Measurements from ENCODE around the gene UBL4A. TPM values are rescaled to one million over a fixed set of nuclear protein-coding genes. Genes with fewer than 3 reads are reported as not detected.
A peak's percentile ranks its signal among the peaks of the same experiment; 100 is the strongest.

Gene UBL4A
- total and polyA plus RNA-seq, 2 donors from 2014 or later = 26.1 to 35.2 TPM

- FAIRE-seq = no peak
- TF ChIP-seq, protein P1, sequence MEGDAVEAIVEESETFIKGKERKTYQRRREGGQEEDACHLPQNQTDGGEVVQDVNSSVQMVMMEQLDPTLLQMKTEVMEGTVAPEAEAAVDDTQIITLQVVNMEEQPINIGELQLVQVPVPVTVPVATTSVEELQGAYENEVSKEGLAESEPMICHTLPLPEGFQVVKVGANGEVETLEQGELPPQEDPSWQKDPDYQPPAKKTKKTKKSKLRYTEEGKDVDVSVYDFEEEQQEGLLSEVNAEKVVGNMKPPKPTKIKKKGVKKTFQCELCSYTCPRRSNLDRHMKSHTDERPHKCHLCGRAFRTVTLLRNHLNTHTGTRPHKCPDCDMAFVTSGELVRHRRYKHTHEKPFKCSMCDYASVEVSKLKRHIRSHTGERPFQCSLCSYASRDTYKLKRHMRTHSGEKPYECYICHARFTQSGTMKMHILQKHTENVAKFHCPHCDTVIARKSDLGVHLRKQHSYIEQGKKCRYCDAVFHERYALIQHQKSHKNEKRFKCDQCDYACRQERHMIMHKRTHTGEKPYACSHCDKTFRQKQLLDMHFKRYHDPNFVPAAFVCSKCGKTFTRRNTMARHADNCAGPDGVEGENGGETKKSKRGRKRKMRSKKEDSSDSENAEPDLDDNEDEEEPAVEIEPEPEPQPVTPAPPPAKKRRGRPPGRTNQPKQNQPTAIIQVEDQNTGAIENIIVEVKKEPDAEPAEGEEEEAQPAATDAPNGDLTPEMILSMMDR (IDR thresholded peaks at IDR 0.05; ENCODE audit: borderline replicate concordance, extremely low read depth, insufficient read depth) = no peak
- no peaks in the 10 kb centered on the region for H3K4me1 ChIP-seq (ENCODE audit: control insufficient read depth in 2 of 3, insufficient read depth in 2 of 3, low read depth in 1 of 3, low read length in 3 of 3)
- H3K4me3 ChIP-seq (ENCODE audit: low read length in 3 of 3) = peak overlapping the region; percentile 10 to 36 (median 25)
- H3K36me3 ChIP-seq (ENCODE audit: control insufficient read depth in 2 of 3, insufficient read depth in 3 of 3, low read length in 3 of 3) = no peaks in the 10 kb centered on the region
- H3K27ac ChIP-seq (ENCODE audit: low read depth in 2 of 2, low read length in 2 of 2) = no peak overlapping the region
- DNase-seq = peak in 2 of 5 donors; percentile 33 to 46
- no peaks in the 10 kb centered on the region for H3K27me3 ChIP-seq (ENCODE audit: control insufficient read depth, insufficient read depth, low read length)
- intact Hi-C loops (cut with DNase I) = no loop called here
- no peak overlapping the region for H3K9ac ChIP-seq (ENCODE audit: low read length in 3 of 3)
- H3K9me3 ChIP-seq (ENCODE audit: control insufficient read depth in 2 of 3, insufficient read depth in 1 of 3, low read length in 3 of 3) = no peaks in the 10 kb centered on the region
Observed at GRCh38 chrX:154458954-154459778, 27.2 kb downstream of the UBL4A start.

DNA sequence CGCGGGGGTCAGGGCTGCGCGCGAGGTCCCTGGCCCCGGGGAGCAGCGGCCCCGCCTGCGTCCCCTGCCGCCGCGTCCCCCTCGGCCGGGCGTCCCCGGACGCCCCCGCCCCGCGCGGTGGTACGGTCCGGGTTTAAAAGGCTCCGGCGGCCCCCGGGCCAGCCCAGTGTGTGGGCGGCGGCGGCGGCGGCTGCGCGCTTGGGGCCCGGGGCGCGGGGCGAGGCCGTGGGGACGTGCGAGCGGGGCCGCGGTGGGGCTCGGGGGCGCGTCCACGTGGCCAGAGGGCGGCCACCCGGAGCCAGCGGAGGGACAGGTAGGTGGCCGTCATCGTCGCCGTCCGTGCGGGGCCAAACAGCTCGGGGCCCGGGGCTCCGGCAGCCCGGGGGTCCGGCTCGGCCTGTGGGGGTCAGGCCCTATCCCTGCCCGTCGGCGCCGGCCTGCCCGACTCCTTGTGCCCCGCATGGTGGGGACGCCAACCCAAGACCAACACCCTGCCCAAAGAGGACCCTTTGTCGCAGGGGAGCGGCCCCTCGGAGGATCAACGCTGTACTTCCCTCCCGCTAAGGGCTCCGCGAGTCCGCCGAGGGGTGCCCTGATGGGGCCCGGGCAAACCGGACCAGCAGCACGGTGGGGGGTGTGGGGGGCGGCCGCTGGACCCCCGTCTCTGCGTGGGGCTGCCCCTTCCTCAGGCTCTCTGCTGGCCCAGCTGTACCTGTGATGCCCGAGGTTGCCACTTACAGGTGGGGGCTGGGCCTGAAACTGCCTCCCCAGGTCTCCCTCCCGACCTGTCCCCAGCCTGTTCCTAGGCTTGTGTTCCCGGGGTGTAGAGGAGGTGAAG lies 28.1 kb downstream of the UBL4A start, which contains the start of gene PLXNA3:
TSS of gene PLXNA3 (plus strand) at position 166 of the 838 bp plus-strand sequence. CDS start 1,903 bp downstream, outside the sequence.
- DNase-seq = peak in 2 of 5 donors; percentile 53 to 70
- intact Hi-C loops (cut with DNase I) = no loop called here

GRCh38 chrX:154457491-154458115 lies 28.8 kb downstream of the UBL4A start:
- no peaks in the 10 kb centered on the region for H3K36me3 ChIP-seq (ENCODE audit: control insufficient read depth in 2 of 3, insufficient read depth in 3 of 3, low read length in 3 of 3)
- peak overlapping the region in 1 of 3 donors; percentile 47 for H3K4me3 ChIP-seq (ENCODE audit: low read length in 3 of 3)
- H3K27ac ChIP-seq (ENCODE audit: low read depth in 2 of 2, low read length in 2 of 2) = no peak overlapping the region
- no peaks in the 10 kb centered on the region for H3K9me3 ChIP-seq (ENCODE audit: control insufficient read depth in 2 of 3, insufficient read depth in 1 of 3, low read length in 3 of 3)
- no peak overlapping the region for H3K9ac ChIP-seq (ENCODE audit: low read length in 3 of 3)
- no peaks in the 10 kb centered on the region for H3K27me3 ChIP-seq (ENCODE audit: control insufficient read depth, insufficient read depth, low read length)
- TF ChIP-seq, protein P1 (IDR thresholded peaks at IDR 0.05; ENCODE audit: borderline replicate concordance, extremely low read depth, insufficient read depth) = no peak
- DNase-seq = peak in 3 of 5 donors; percentile 33 to 59 (median 58)
- no peaks in the 10 kb centered on the region for H3K4me1 ChIP-seq (ENCODE audit: control insufficient read depth in 2 of 3, insufficient read depth in 2 of 3, low read depth in 1 of 3, low read length in 3 of 3)
- no peak for FAIRE-seq
- intact Hi-C loops (cut with DNase I) = no loop called here

More for the DNA sequence above, 28.1 kb downstream of the UBL4A start, which contains the start of gene PLXNA3:
- Histone ChIP-seq H3K36me3 (ENCODE audit: control insufficient read depth in 2 of 3, insufficient read depth in 3 of 3, low read length in 3 of 3) (no peaks in the 10 kb centered on the region), H3K27me3 (ENCODE audit: control insufficient read depth, insufficient read depth, low read length) (no peaks in the 10 kb centered on the region), H3K4me3 (ENCODE audit: low read length in 3 of 3) (peak within 1 kb of the TSS; percentile 10 to 47 (median 36)), H3K9ac (ENCODE audit: low read length in 3 of 3) (no peak within 1 kb of the TSS), H3K4me1 (ENCODE audit: control insufficient read depth in 2 of 3, insufficient read depth in 2 of 3, low read depth in 1 of 3, low read length in 3 of 3) (no peaks in the 10 kb centered on the region), H3K9me3 (ENCODE audit: control insufficient read depth in 2 of 3, insufficient read depth in 1 of 3, low read length in 3 of 3) (no peaks in the 10 kb centered on the region), H3K27ac (ENCODE audit: low read depth in 2 of 2, low read length in 2 of 2) (no peak within 1 kb of the TSS)
- TF ChIP-seq, protein P1 (IDR thresholded peaks at IDR 0.05; ENCODE audit: borderline replicate concordance, extremely low read depth, insufficient read depth) = no peak
- no peak for FAIRE-seq
